NCI-H2196 (cell line): ENCODE data around the gene CRB2.
"Not testable (repeated sequence)": the region's sequence is repeated elsewhere in the genome, so short reads cannot be mapped to it uniquely, and the experiment has no call there.

Experiments used
- DNase-seq: peaks from one replicate; lab custom pipeline; 2025; ENCODE audit not compliant: unreplicated experiment; lab: John Stamatoyannopoulos, UW

The CRB2 gene

GRCh38 chr9:123380852-123381705 lies 25.1 kb downstream of the CRB2 start:
- DNase-seq, result no peak

DNA sequence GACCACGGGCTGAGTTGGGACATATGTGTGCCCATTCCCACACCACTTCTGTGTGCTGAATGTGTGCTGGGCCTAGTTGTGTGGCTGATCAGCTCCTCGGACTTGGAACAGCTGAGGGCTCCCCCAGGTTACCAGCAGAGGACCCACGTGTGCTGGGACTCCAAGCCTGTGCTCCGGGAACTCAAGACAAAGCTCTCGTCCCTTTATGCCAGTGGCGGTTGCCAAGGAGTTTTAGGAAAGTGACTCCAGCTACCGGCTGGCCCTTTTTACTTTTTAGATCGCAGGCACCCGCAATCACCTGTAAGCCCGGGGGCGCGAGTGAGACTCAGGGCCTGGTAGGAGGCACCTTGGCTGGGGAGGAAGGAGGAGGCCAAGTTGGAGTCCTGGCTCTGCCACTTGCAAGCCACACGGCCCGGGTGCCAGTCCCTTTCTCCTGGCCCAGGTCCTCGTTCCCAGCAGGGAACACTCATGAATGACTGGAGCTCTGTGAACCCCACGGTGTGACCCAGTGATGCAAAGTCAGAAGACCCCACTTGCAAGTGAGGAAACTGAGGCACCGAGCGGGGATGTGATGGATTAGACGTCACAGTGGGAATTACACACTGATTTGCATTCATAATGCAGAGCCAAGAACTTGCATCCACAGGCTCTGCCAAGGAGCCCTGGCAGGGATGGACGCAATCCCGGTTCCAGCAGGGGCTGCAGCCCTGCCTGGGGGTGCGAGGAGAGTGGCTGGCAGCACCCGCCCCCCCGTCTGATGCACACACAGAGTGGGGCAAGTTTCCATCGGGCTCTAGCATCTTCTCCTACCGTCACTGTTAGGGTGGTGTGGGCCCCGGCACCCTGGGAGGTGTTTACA lies 26.9 kb downstream of the CRB2 start:
- DNase-seq, result no peak

GRCh38 chr9:123383512-123384170 lies 27.6 kb downstream of the CRB2 start:
- no peak for DNase-seq

GRCh38 chr9:123387686-123388085 lies 31.7 kb downstream of the CRB2 start:
- DNase-seq, result no peak

DNA sequence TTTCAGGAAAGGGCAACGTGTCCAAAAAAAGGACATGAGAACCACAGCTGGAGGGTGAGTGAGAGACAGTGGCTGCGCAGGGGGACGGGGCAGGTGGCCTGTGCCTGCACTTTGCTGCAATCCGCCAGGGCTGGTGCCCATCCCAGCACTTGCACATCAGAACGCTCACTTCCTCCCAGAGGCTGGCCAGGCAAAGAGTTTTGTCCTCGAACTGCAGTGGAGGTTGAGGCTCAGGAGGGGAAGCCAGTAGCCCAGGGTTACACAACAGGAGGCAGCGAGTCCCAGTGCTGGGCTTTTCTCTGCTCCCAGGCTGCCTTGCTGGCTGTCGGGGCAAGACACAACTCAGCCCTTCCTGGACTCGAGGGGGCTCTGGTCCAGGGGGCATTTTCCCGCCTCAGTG lies 33.1 kb downstream of the CRB2 start:
- no peak for DNase-seq

- DNase-seq, result no peak
These were observed 33.7 kb downstream of the CRB2 start for GRCh38 chr9:123389698-123390097.

DNA sequence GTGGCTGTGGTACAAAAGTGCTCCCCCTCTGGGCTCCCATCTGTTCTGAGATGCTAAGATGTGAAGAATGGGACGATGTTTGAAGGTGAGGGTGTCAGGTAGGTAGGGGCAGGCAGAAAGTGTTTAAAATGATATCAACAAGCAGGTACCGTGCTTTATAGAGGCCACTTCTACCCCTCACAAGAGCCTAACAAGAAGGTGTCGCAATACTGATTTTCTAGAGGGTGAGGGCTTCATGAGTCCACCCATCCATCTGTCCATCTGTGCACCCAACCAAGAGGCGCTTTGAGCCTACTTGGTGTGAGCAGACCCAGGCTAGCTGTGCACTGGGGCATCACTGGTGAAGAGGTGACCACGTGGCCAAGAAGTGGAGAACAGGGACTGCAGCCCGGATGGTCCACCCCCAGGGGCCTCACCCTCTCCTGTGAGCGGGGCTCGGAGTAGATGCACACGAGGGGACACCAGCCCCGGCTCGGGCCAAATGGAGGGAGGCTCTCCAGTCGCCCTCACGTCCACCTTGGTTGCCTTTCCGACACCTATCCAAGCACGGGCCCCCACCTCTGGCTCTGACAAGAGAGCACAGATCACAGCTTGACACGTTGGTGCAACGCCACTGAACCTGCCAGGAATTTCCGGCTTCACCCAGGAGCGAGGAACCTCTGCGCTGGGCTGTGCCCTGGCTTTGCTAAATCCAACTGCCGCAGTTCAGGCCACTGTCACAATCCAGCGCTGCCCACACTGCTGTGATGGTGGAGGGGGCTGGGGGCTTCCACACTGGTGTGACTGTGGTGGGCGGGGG lies 34.5 kb downstream of the CRB2 start:
- no peak for DNase-seq

- DNase-seq, result no peak
These were observed 35.2 kb downstream of the CRB2 start for GRCh38 chr9:123391233-123391632.

- no peak for DNase-seq
These were observed 35.9 kb downstream of the CRB2 start for GRCh38 chr9:123391946-123392345.

DNA sequence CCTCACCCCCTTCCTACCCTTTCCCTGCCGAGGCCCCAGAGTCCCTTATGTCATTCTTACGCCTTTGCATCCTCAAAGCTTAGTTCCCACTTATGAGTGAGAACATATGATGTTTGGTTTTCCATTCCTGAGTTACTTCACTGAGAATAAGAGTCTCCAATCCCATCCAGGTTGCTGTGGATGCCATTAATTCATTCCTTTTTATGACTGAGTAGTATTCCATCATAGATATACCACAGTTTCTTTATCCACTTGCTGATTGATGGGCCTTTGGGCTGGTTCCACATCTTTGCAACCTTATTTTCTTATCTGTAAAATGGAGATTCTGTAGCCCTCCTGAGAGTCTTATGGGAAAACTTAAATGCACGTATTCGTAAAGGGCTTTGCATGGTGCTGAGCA lies 36.8 kb downstream of the CRB2 start:
- DNase-seq, result no peak

DNA sequence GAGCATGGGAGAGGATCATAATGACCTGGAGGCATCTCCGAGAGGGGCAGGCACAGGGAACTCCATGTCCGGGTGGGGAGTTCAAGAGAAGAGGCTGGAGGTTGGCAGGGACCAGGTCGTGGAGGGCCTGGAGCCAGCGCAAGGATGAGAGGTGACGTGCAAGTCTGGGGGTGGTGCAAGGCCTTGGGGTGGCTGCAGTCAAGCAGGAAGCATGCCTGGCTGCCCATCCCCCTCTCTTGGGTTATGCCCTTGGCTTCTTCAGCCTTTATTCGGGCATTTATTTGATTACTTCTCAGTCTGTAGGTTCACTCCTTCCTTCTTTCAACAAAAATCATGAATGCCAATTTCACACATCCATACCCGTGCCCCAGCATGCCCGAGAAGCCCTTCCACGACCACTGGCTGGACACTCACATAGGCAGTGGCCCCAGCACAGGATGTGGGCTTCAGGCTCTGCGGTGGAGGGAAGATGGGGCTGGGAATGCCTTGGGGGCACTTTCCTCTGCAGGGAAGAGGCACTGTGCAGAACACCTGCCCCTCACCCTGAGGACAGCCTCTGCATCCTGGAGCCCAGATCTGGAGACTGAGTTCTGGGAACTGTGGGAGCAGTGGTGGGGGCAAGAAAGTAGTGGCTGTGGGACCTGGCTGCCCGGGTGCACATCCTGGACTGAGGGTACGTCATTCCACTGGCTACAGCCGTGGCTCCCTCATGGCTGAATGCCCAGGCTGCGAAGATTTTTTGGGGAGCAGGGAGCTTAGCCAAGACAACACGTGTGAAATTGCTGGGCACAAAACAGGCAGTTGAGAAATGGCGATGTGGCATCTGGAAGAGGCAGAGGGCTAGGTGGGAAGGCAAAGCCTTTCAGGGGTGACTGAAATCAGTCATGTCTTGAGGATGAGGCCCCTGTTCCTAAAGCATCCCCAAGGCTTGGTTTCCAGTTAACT lies 38.6 kb downstream of the CRB2 start:
- DNase-seq, result no peak

DNA sequence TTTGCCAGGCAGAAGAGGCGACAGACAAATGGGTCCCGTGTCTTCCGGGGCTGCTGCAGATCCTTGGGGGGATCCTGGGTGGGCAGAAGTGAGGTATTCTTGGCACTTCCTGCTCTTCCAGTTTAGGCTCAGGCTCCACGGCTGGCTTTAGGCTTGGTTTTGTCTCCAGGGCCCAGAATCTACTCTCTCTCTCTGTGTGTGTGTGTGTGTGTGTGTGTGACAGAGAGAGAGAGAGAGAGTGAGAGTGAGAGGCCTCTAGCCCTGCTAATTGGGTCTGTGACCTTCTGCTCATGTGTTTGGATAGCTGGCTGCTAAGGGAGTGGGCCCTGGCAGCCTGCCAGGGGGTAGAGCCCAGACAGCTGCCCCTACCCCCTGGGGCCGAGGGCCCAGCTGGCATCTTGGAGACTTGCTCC lies 39.3 kb downstream of the CRB2 start:
- DNase-seq, result peak; percentile 51

- DNase-seq, result no peak
These were observed 39.9 kb downstream of the CRB2 start for GRCh38 chr9:123395689-123396511.

DNA sequence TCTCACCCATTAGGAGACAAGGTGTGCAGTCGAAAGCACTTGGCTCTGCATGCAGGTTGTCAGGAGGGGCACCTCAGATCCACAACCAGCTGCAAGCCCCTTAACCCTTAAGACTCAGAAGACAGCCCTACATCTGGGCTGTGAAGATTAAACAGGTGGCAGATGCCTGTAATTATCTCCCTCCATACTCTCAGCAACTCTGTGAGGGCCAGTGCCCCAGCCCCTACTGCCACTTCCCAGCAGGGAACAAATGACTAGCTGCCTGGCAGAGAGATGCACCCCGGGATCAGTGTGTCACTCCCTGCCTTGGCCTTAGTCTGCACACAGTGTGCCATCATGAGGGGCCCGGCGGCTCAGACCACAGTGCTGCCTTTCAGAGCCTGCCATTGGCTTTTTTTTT lies 42.0 kb downstream of the CRB2 start:
- no peak for DNase-seq

- not testable (repeated sequence) for DNase-seq
These were observed 42.9 kb downstream of the CRB2 start for GRCh38 chr9:123398938-123399337.

DNA sequence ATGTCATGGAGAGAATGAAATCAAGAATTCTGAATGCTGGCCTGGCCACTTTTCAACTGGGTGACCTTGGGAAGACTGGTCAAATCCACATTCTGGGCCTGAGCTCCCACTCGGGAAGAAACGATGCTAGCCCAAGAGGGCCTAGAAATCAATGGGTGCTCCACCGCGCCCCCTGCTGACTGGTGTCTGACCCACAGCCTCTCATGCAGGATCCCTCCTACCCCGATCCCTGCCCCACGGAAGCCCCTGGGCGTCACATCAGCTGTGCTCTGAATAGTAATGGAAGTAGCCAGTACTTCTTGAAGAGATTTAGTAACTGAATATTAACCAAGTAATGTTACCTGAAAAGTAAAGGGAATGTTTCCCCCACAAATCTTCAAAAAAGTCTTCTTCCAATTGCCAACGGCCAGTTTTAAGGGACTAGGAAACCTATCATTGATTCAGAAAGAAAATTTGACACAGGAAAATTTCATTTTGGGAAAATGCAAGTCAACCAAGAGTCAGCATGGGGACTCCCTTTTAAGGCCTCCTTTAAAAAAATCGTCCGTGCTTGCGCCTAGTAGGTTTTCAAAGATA lies 43.9 kb downstream of the CRB2 start:
- DNase-seq, result no peak

GRCh38 chr9:123400926-123401503 lies 45.0 kb downstream of the CRB2 start:
- no peak for DNase-seq

GRCh38 chr9:123401879-123402513 lies 46.0 kb downstream of the CRB2 start:
- peak; percentile 44 for DNase-seq
